Transverse colon (tissue), 4 donors: ENCODE results near the gene FERMT3.

ENCODE experiments used
- CTCF ChIP-seq, 5 experiments: fragments of 200-600 bp in 3 of 5; fragments of 450-650 bp in 2 of 5; sonication (generic) in 3 of 5; IDR thresholded peaks; 1 replicate in 2 of 5; 2 replicates in 3 of 5; pipeline ENCODE4 v1.5.1; 2016 to 2017; ENCODE audit warnings: antibody characterized with exemption in 5 of 5, inconsistent platforms in 3 of 5, mild to moderate bottlenecking in 2 of 5, moderate library complexity in 1 of 5
- EP300 ChIP-seq: sonication (generic); formaldehyde crosslinking; IDR thresholded peaks from one replicate; pipeline ENCODE4 v1.6.1; 2017; ENCODE audit warnings: antibody characterized with exemption, low read depth
- POLR2A ChIP-seq: fragments of 450-650 bp; IDR thresholded peaks from one replicate; pipeline ENCODE4 v1.6.1; 2016; ENCODE audit warnings: antibody characterized with exemption, mild to moderate bottlenecking, moderate library complexity
- POLR2AphosphoS5 ChIP-seq, 3 donors: sonication (generic); formaldehyde crosslinking; IDR thresholded peaks; one replicate each; pipeline ENCODE4 v1.6.1; 2016; ENCODE audit warnings: antibody characterized with exemption in 3 of 3

- TF ChIP-seq POLR2A = no peak
- TF ChIP-seq CTCF (IDR thresholded peaks at IDR 0.05) = no peak
- no peak for TF ChIP-seq POLR2AphosphoS5 (IDR thresholded peaks at IDR 0.05)
- TF ChIP-seq EP300 = no peak
Measured at GRCh38 chr11:64264371-64264852, 57.9 kb downstream of the FERMT3 start.
